Prostate gland (tissue), 2 donors: Measurements from ENCODE around the gene DENND1B. TPM values are rescaled to one million over a fixed set of nuclear protein-coding genes. Genes with fewer than 3 reads are reported as not detected.

Experiments used
- DNase-seq: peaks from one replicate; pipeline ENCODE4 v3.0.0-alpha.2; 2019; ENCODE audit warnings: low spot score
- H3K27ac ChIP-seq, 2 donors: fragments of 200-600 bp; sonication (generic); 2 replicates each; pipeline ENCODE4 v1.5.1; 2017 to 2019
- H3K27me3 ChIP-seq: fragments of 200-600 bp; sonication (generic); replicated peaks from 2 replicates; pipeline ENCODE4 v1.5.1; 2019; ENCODE audit not compliant: insufficient read depth
- H3K36me3 ChIP-seq, 2 donors: fragments of 200-600 bp; sonication (generic); 1 replicate in 1 of 2; 2 replicates in 1 of 2; pipeline versions ENCODE4 v1.5.1 to v1.8.1; 2017 to 2019
- H3K4me1 ChIP-seq: fragments of 200-600 bp; sonication (generic); replicated peaks from 2 replicates; pipeline ENCODE4 v1.5.1; 2019
- H3K4me3 ChIP-seq, 2 donors: fragments of 200-600 bp; sonication (generic); 2 replicates each; pipeline ENCODE4 v1.5.1; 2017 to 2019
- H3K9me3 ChIP-seq: fragments of 200-600 bp; sonication (generic); 2 replicates; pipeline ENCODE4 v1.5.1; 2017
- POLR2A ChIP-seq: fragments of 450-650 bp; IDR thresholded peaks from one replicate; pipeline ENCODE4 v1.6.1; 2016; ENCODE audit warnings: antibody characterized with exemption, mild to moderate bottlenecking
- POLR2AphosphoS5 ChIP-seq: sonication (generic); formaldehyde crosslinking; IDR thresholded peaks from one replicate; pipeline ENCODE4 v1.6.1; 2017; ENCODE audit warnings: antibody characterized with exemption
- whole genome bisulfite sequencing: methylation state at CpG from one replicate; pipeline ENCODE4 v1.1.5; 2018; 5-methylcytosine and 5-hydroxymethylcytosine counted together
- intact Hi-C: fragments of 100-400 bp; cut with DNase I; formaldehyde crosslinking; loops from one replicate; pipeline ENCODE4 v1.14.2; 2022
- total RNA-seq, 2 donors: library from RNA; depleted of rRNA; stranded (reverse); fragments of >200 nt; gene quantifications; one replicate each; pipeline ENCODE4 v1.1.0, GENCODE V29; 2016
- TF ChIP-seq, protein P1 (sequence below), 4 experiments: fragments of 200-600 bp in 2 of 4; fragments of 450-650 bp in 2 of 4; sonication (generic) in 2 of 4; IDR thresholded peaks; 1 replicate in 3 of 4; 2 replicates in 1 of 4; pipeline ENCODE4 v1.5.1; 2016 to 2019; ENCODE audit warnings: antibody characterized with exemption in 4 of 4, mild to moderate bottlenecking in 2 of 4, moderate library complexity in 2 of 4

Gene DENND1B
- total RNA-seq, 2 donors from 2014 or later = 13.5 to 14.1 TPM

DNA sequence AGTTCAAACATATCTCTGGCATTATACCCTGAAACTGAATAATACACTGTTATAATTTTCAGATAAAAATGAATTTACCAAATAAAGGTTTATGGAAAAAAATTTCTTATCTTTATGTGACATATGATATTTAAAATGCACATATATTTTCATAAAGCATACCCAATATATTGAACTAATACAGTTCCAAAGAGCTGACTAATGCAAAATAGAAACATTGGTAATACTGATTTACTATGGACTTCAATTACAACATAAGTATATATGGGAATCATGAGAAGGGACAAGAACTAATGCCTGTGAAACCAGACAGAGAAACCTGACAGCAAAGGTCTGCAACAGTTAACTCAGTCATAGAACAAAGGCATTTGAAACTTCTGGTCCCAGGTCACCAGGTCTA is 153.5 kb downstream of the DENND1B start:
- Histone ChIP-seq H3K4me3 (no peak overlapping the region), H3K9me3 (no peaks in the 10 kb centered on the region), H3K27me3 (no peaks in the 10 kb centered on the region), H3K27ac (no peak overlapping the region), H3K4me1 (no peaks in the 10 kb centered on the region), H3K36me3 (no peaks in the 10 kb centered on the region)
- DNase-seq = no peak
- no peak for TF ChIP-seq POLR2AphosphoS5
- TF ChIP-seq, protein P1, sequence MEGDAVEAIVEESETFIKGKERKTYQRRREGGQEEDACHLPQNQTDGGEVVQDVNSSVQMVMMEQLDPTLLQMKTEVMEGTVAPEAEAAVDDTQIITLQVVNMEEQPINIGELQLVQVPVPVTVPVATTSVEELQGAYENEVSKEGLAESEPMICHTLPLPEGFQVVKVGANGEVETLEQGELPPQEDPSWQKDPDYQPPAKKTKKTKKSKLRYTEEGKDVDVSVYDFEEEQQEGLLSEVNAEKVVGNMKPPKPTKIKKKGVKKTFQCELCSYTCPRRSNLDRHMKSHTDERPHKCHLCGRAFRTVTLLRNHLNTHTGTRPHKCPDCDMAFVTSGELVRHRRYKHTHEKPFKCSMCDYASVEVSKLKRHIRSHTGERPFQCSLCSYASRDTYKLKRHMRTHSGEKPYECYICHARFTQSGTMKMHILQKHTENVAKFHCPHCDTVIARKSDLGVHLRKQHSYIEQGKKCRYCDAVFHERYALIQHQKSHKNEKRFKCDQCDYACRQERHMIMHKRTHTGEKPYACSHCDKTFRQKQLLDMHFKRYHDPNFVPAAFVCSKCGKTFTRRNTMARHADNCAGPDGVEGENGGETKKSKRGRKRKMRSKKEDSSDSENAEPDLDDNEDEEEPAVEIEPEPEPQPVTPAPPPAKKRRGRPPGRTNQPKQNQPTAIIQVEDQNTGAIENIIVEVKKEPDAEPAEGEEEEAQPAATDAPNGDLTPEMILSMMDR (IDR thresholded peaks at IDR 0.05) = no peak
- intact Hi-C loops = no loop called here

DNA sequence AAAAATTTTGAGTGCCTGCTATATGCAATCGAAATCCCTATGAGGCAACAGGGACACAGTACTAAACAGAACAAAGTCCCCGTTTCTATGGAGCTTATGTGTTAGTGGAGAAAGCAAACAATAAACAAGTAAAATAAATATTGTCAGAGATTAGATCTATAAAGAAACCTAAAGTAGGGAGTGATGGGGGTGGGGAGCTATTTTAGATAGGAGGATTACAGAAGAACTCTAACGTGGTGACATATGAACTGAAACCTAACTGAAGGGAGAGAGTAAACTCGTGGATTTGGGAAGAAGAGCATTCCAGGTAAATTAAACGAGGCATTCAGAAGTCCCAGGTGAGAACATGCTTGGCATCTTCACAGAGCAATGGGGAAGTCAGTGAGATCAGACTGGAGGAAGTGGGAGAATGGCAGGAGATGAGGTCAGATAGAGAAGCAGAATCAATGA is 154.5 kb downstream of the DENND1B start:
- no peak for DNase-seq
- no peaks in the 10 kb centered on the region for H3K4me1 ChIP-seq
- no peaks in the 10 kb centered on the region for H3K27me3 ChIP-seq
- H3K27ac ChIP-seq = no peak overlapping the region
- intact Hi-C loops = no loop called here
- no peaks in the 10 kb centered on the region for H3K9me3 ChIP-seq
- no peak for TF ChIP-seq POLR2AphosphoS5
- TF ChIP-seq POLR2A = no peak
- TF ChIP-seq, protein P1 (IDR thresholded peaks at IDR 0.05) = no peak
- no peaks in the 10 kb centered on the region for H3K36me3 ChIP-seq
- H3K4me3 ChIP-seq = no peak overlapping the region
- WGBS = 51% methylated on average over 5 of the region's 5 CpGs

DNA sequence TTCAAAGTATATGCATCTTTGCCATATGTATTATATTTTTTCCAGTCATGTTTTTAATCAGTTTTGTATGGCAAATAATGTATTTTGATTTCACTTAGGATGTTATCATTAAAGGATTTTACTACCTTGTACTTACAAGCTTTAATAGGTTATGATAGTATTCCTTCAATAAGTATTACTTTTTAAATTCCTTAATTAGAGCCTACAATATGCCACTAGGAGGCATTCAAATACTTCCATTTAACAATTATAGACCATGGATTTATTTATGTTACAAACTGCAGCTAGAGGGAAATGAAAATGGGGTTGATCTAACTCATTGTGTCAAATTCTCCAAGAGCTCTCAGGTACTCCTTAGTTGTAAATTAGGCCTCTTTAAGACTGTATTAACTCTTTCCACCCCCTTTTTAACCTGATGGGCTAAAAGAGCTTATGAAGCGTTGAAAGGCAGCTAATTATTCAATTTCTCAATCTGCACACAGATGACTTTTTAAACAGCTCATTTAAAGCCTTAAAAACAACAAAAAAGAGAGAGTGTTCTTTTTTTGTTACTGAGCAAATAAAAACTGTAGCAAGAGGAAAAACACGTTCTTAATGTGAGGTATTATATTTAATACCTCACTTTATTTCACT is 156.2 kb downstream of the DENND1B start:
- Histone ChIP-seq H3K4me1 (no peaks in the 10 kb centered on the region), H3K27ac (no peak overlapping the region), H3K27me3 (no peaks in the 10 kb centered on the region), H3K9me3 (no peaks in the 10 kb centered on the region), H3K4me3 (no peak overlapping the region), H3K36me3 (no peaks in the 10 kb centered on the region)
- intact Hi-C loops = loop anchor here (5.0 kb wide), 2 partner anchors 248 to 303 kb away; no protein-coding TSS in a partner anchor
- DNase-seq = no peak
- WGBS = 14% methylated on average over 2 of the region's 2 CpGs
- TF ChIP-seq, protein P1 (IDR thresholded peaks at IDR 0.05) = peak in 3 of 4 experiments; percentile 43 to 61 (median 53)
- TF ChIP-seq POLR2A = no peak

DNA sequence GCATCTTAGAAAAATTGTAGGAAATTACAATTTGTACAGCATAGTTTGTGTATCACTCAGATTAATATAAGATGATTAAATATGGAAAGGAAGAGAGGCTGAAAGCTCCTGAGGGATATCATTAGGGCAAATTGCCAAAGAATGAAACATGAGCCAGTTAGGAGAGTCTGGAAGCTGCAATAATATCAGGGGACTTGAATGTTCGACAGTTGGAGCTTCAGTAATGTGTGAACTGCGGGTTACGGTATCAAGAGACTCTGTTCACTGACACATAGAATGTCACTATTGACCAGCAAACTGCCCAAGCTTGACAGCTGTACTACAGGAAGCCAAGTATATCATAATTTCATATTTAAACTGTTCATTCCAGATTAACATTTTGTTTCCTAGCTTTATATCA is 157.2 kb downstream of the DENND1B start:
- no peaks in the 10 kb centered on the region for H3K9me3 ChIP-seq
- no peak overlapping the region for H3K27ac ChIP-seq
- H3K27me3 ChIP-seq = no peaks in the 10 kb centered on the region
- no peak overlapping the region for H3K4me3 ChIP-seq
- TF ChIP-seq POLR2AphosphoS5 (no peak), POLR2A (no peak)
- TF ChIP-seq, protein P1 (IDR thresholded peaks at IDR 0.05) = no peak
- DNase-seq = no peak
- no peaks in the 10 kb centered on the region for H3K4me1 ChIP-seq
- WGBS = 70% methylated on average over 3 of the region's 3 CpGs
- intact Hi-C loops = loop anchor here (5.0 kb wide), 2 partner anchors 249 to 304 kb away; no protein-coding TSS in a partner anchor
- no peaks in the 10 kb centered on the region for H3K36me3 ChIP-seq

DNA sequence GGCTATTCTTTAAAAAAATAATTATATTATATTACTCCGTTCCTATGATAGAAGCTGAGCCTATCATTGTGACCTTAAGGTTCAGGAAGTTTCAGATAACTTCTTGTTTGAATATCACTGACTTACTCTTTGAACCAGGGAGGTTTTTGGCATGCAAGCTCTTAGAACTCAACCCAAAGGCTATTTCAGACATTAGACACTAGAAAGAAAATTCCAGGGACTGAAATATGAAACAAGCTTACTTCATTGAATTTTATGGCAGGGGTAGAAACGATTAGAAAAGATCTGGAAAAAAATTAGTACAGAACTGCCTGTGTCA is 159.6 kb downstream of the DENND1B start:
- intact Hi-C loops = loop anchor here (5.0 kb wide), 2 partner anchors 252 to 307 kb away; no protein-coding TSS in a partner anchor
- H3K4me1 ChIP-seq = no peaks in the 10 kb centered on the region
- H3K27ac ChIP-seq = no peak overlapping the region
- WGBS = 80% methylated on average over 2 of the region's 2 CpGs
- no peak overlapping the region for H3K4me3 ChIP-seq
- no peak for TF ChIP-seq POLR2AphosphoS5
- TF ChIP-seq POLR2A = no peak
- H3K36me3 ChIP-seq = no peaks in the 10 kb centered on the region
- no peaks in the 10 kb centered on the region for H3K9me3 ChIP-seq
- DNase-seq = no peak
- no peaks in the 10 kb centered on the region for H3K27me3 ChIP-seq
